Stimulated activated CD8-positive, alpha-beta memory T cell treated with anti-CD3 and anti-CD28 coated beads, Interleukin-4, amount 100 ng/mL, for 24 hours (primary cell): Measurements from ENCODE around the gene UBQLNL.

Source experiments
- DNase-seq: peaks from one replicate; pipeline ENCODE4 v3.0.0-alpha.2; 2020; ENCODE audit warnings: low read depth

UBQLNL gene

GRCh38 chr11:5507933-5508305 lies 8.6 kb downstream of the UBQLNL start:
- no peak for DNase-seq

GRCh38 chr11:5507177-5507932 lies 9.1 kb downstream of the UBQLNL start:
- no peak for DNase-seq

- DNase-seq: no peak
These were observed 11.0 kb downstream of the UBQLNL start for GRCh38 chr11:5505363-5506048.

- no peak for DNase-seq
These were observed 12.0 kb downstream of the UBQLNL start for GRCh38 chr11:5504403-5504921.

GRCh38 chr11:5500393-5500801 lies 16.1 kb downstream of the UBQLNL start:
- no peak for DNase-seq

GRCh38 chr11:5499671-5500070 lies 16.8 kb downstream of the UBQLNL start:
- DNase-seq: no peak

- no peak for DNase-seq
These were observed 26.7 kb downstream of the UBQLNL start for GRCh38 chr11:5489576-5490357.

- no peak for DNase-seq
These were observed 27.6 kb downstream of the UBQLNL start for GRCh38 chr11:5488798-5489399.

- DNase-seq: no peak
These were observed 28.1 kb downstream of the UBQLNL start, which contains the start of gene OR52D1 for GRCh38 chr11:5488385-5488784. OR52D1 (plus strand) TSS chr11:5488685; CDS start chr11:5488707, 22 bp downstream.

GRCh38 chr11:5486421-5486820 lies 30.1 kb downstream of the UBQLNL start:
- no peak for DNase-seq

GRCh38 chr11:5486003-5486402 lies 30.5 kb downstream of the UBQLNL start:
- DNase-seq: no peak

GRCh38 chr11:5476186-5476819 lies 40.2 kb downstream of the UBQLNL start:
- DNase-seq: no peak

- DNase-seq: no peak
These were observed 42.6 kb downstream of the UBQLNL start for GRCh38 chr11:5473921-5474320.

GRCh38 chr11:5467527-5467926 lies 49.0 kb downstream of the UBQLNL start:
- DNase-seq: no peak
